Hematopoietic multipotent progenitor cell treated with erythropoietin and hydrocortisone succinate and interleukin-3 and kit ligand, for 4 days (in vitro differentiated cells): Measurements from ENCODE around the gene TRIM14.
A peak's percentile ranks its signal among the peaks of the same experiment; 100 is the strongest.

ENCODE experiments used
- DNase-seq: peaks from one replicate; pipeline ENCODE4 v3.0.0-alpha.2; 2015

TRIM14 gene

GRCh38 chr9:98118640-98119601, at the start of gene TRIM14:
Gene TRIM14 (minus strand): TSS chr9:98119222. CDS start chr9:98119188, 34 bp downstream.
- DNase-seq, result peak; percentile 84

DNA sequence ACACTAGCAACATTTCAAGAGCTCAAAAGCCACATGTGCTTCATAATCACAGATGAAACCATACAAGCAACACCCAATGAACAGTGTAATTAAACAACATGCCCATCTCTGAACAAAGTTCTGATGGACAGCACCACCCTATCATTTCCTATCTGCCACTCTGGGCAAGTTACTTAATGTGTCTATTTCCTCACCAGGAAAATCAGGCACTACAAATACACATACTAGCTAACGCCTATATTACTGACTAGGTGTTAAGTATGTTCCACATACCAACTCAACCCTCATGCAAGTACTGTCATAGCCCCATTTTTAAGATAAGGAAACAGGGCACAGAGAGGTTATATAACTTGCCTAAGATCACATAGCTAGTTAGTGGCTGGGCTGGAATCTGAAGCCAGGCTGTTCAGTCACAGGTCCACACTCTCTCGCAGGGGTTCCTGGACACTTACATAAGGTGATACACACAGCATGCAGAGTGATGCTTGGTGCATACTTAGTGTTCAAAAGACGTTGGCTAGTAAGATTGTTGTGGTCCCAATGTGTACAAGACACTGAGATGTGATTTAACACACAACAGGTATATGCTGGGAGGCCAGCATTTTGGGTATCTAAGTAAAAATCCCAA, 49.2 kb upstream of the TRIM14 start:
- DNase-seq, result no peak

DNA sequence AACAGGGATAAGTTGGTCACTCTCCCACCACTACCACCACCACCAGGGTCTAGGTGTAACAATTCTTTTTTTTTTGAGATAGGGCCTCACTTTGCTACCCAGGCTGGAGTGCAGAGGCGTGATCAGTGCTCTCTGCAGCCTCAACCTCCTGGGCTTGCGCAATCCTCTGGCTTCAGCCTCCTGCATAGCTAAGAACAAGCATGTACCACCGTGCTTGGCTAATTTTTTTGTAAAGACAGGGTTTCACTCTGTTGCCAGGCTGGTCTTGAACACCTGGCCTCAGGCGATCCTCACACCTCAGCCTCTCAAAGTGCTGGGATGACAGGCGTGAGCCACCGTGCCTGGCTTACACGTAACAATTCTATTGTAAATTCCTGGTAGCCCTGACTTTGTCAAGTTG, 45.9 kb upstream of the TRIM14 start:
- DNase-seq, result peak; percentile 30

GRCh38 chr9:98162613-98163012, 43.6 kb upstream of the TRIM14 start:
- DNase-seq, result no peak

DNA sequence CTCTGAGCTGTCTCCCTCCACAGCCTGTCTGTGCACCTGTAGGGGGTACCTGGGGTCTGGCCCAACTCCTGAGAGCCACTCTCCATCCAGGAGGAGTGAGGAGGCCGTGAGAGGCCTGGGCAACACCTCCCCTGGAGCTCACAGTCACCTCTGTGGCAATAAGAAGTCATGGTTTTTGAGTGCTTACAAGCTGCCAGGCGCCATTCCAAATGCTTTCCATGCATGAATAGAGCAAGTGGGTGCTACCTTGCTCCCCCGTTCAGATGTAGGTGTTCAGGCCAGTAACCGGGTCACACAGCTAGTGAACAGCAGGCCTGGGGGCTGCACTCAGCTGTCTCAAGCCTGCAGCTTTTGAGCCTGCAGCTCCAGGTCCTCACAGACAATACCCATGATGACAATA, 42.8 kb upstream of the TRIM14 start:
- no peak for DNase-seq

DNA sequence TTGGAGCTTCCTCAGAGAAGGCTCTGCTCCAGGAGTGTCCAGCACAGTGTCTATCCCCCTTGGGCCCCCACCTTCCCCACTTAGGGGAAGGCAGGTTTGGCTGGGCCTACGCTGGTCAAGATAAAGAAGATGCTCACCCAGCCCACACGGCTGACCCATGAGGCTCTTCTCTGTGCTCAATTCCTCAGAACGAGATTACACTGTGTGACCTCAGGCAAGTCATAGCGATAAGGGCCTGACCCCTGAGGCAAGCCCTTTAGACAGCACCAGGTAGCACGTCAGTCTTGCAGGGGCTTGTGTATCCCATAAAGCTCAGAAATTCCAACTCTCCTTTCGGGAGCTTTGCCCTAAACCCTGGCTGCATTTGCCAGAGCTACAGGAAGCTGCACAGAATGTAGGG, 40.8 kb upstream of the TRIM14 start:
- DNase-seq, result no peak

- DNase-seq, result no peak
These were observed 40.3 kb upstream of the TRIM14 start for GRCh38 chr9:98159301-98159700.

- DNase-seq, result peak; percentile 65
These were observed 39.2 kb upstream of the TRIM14 start for GRCh38 chr9:98158071-98158831.

DNA sequence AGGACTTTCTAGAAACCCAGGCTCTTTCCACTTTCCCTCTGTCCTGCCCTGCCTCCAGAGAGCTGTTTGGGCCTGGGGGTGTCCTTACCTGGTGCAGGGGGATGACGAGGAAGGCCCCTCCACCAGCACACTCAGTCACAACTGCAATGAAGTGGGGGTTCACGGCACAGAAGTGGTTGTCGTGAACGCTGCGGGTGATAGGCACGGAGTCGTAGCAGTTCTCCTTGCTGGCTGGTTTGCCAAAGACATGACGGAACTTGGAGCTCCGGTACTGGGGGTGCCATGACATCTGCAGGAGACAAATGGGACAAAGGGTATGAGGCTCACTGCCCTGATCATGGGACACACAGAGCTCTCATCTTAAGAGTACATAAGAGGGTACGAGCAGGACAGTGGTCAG, 38.4 kb upstream of the TRIM14 start:
- no peak for DNase-seq

- no peak for DNase-seq
These were observed 35.7 kb upstream of the TRIM14 start for GRCh38 chr9:98154678-98155077.

- no peak for DNase-seq
These were observed 33.5 kb upstream of the TRIM14 start for GRCh38 chr9:98152526-98152925.

- DNase-seq, result peak; percentile 14
These were observed 31.7 kb upstream of the TRIM14 start for GRCh38 chr9:98150721-98151120.

DNA sequence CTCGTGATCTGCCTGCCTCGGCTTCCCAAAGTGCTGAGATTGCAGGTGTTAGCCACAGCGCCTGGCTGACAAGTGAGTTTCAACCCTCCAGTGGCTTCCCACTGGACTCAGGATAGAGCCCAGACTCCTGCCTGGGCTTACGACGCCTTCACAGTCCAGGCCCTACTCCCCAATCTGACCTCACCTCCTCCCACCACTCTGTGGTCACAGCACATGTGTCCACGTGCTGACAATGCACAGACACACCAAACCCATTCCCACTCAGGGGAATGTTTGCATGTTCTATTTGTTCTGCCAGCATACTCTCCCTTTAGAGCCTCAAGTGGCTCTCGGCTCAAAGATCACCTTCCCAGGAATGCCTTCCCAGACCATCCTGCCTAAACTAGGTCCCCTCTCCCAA, 31.1 kb upstream of the TRIM14 start:
- DNase-seq, result no peak

- no peak for DNase-seq
These were observed 30.4 kb upstream of the TRIM14 start for GRCh38 chr9:98149422-98149821.

- no peak for DNase-seq
These were observed 29.5 kb upstream of the TRIM14 start for GRCh38 chr9:98148486-98148885.

- no peak for DNase-seq
These were observed 28.6 kb upstream of the TRIM14 start for GRCh38 chr9:98147582-98147981.

DNA sequence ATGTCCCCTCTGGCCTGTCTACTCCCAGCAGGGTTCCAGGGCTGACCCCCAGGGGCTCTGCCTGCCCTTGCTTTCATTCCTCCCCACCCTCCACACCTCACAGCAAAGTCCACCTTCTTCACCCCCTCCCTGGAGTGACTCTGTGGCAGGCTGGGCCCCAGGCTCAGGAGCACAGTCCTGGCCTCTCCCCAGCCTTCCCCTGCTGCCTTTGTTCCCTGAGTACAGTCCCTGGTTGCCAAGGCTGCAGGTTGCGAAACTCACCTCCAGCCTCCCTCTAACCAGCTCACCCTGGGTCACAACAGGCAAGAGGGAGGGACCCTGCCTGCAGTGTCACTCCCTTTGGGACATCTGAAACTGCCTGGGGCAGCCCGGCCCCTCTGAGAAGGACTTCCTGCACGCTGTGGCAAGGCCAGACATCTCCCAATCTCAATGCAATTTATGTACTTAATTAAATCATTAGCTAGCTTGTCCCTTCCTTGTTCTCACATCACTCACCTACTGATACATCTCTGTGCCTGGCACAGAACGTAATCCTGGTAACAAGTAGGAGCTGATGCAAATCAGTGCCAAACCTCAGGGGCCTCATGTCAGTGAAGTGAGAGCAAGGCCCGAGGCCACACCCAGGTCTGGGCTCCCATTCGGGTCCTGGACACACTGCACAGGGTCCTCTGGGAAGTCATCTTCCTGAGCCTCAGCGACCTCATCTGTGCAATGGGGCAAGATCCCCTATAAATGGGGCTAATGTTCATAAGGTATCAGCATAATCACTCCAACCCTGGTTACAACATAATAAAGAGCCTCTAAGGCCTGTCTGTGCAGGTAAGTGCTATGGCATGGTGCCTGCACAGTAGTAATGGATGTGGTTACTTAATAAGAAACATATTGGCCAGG, 27.3 kb upstream of the TRIM14 start:
- peak; percentile 74 for DNase-seq

GRCh38 chr9:98144631-98145030, 25.6 kb upstream of the TRIM14 start:
- no peak for DNase-seq

DNA sequence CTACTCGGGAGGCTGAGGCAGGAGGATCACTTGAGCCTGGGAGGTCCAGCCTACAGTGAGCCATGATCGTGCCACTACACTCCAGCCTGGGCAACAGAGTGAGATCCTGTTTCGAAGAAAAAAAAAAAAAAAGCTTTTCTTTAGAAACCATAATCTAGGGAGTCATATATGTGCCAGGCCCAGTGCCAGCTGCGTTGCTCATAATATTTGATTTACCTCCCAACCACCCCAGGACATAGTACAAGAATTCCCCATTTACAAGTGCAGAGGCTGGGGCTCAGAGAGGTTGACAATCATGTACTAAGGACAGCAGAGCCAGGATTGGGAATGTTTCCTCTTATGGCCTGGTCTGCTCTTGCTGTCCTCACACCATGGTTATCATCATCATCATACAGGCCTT, 25.1 kb upstream of the TRIM14 start:
- no peak for DNase-seq

DNA sequence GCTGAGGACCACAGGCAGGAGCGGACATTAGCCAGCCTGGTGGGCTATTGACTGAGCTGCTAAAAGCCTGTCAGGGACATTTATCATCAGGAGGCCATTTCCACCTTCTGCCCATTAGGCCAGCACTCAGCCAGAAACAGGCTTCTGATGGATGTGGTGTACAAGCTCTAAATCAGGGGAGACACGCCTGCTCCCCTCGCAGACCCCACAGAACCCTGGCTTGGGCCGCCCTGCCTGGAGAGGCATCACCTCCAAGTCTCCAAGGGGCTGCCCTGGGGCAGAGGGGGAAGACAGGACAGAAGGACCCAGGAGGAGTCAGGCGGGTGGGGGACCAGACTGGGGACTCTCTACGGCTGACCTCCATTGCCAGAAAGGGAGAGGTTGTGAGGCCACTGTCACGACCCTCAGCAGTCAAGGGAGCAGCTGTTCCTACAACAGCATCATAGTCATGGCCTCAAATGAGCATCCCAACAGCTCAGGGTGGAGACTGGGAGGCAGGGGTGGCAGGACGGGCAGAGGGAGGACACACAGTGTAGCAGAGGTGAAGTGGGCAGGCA, 24.0 kb upstream of the TRIM14 start:
- no peak for DNase-seq

DNA sequence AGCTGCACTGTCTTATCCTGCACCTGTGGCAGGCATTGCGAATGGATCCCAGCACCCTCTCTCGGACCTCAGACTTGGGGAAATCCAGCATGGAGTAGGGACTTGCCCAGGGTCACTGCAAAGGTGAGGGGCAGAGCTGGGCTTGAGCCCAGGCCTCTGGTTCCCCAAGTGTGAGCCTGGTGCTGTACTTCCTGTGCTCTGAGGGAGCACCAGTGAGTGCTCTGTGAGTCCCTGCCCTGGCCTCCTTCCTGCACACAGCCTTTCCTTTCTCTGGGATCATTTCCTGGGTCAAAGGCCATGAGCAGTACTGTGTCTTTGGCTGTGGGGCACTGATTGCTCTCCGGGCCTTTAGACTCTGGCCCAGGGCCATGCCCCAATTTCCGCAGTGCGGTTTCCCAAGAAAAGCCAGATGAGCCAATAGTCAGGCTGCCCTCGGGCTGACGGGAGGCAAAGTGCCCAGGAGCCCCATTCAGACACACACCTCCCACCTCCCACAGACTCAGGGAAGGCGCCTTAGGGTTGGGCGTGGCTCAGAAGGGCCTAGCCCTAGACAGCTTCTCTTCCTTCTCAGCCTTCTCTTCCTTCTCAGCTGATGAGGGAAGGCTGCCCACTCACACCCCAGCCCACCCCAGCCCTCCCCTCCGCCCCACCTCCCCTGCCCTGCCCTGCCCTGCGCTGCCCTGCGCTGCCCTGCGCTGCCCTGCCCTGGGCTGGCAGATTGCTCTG, 23.3 kb upstream of the TRIM14 start:
- DNase-seq, result peak; percentile 14
